HepG2 (cell line): Measurements from ENCODE around the gene BCL2L2. TPM values are rescaled to one million over a fixed set of nuclear protein-coding genes. Genes with fewer than 3 reads are reported as not detected.

Experiments
- FOXC1 ChIP-seq: sonication (generic); formaldehyde crosslinking; IDR thresholded peaks from 2 replicates; pipeline ENCODE4 v1.8.0; 2022; ENCODE audit warnings: mild to moderate bottlenecking, missing genetic modification reagents, borderline replicate concordance
- MAFF ChIP-seq: IDR thresholded peaks from 2 replicates; pipeline ENCODE4 v1.6.1; 2011; ENCODE audit warnings: low read depth, low read length, improper control_type of control experiment
- NCOR1 ChIP-seq: fragments of 200-600 bp; sonication (generic); IDR thresholded peaks from 2 replicates; pipeline ENCODE4 v1.7.0; 2017; ENCODE audit warnings: antibody characterized with exemption, low read length, borderline replicate concordance
- NFATC3 ChIP-seq: sonication (generic); formaldehyde crosslinking; IDR thresholded peaks from 2 replicates; pipeline ENCODE4 v1.5.1; 2020; ENCODE audit warnings: mild to moderate bottlenecking, missing genetic modification reagents
- SOX13 ChIP-seq, 3 experiments: fragments of 450-650 bp in 1 of 3; sonication (generic) in 1 of 3; formaldehyde crosslinking in 1 of 3; IDR thresholded peaks in 2 of 3; conservative IDR thresholded peaks in 1 of 3; 2 replicates each; pipeline versions ENCODE4 v1.5.0 to v1.6.1; 2016 to 2020; ENCODE audit warnings: antibody characterized with exemption in 1 of 3, mild to moderate bottlenecking in 1 of 3, missing compliant biosample characterization in 1 of 3, missing genetic modification reagents in 1 of 3, moderate library complexity in 1 of 3
- TCF7L2 ChIP-seq: IDR thresholded peaks from 2 replicates; pipeline ENCODE4 v1.6.1; 2011; ENCODE audit warnings: mild to moderate bottlenecking, low read depth, low read length, moderate library complexity
- ZNF274 ChIP-seq: sonication (generic); formaldehyde crosslinking; IDR thresholded peaks from 2 replicates; pipeline ENCODE4 v1.5.1; 2020; ENCODE audit warnings: mild to moderate bottlenecking, missing genetic modification reagents
- ZNF879 ChIP-seq: sonication (generic); formaldehyde crosslinking; IDR thresholded peaks from 2 replicates; pipeline ENCODE4 v1.8.1; 2023; ENCODE audit warnings: missing genetic modification reagents
- polyA plus RNA-seq, 8 experiments: library from polyadenylated mRNA; depleted of rRNA in 3 of 8; stranded (reverse) in 7 of 8; unstranded in 1 of 8; fragments of >200 nt; fragmentation: Illumina TruSeq in 4 of 8; extraction: Trizol in 4 of 8; gene quantifications; 2 replicates each; pipeline versions ENCODE4 v1.2.1 to v1.2.3, GENCODE V29; 2011 to 2016; ENCODE audit warnings: low read depth in 4 of 8, missing spikeins in 1 of 8, mixed read lengths in 1 of 8; ENCODE audit not compliant: insufficient read depth in 1 of 8
- total RNA-seq, 5 experiments: library from RNA; depleted of rRNA; stranded (reverse); fragments of >200 nt; fragmentation: Illumina TruSeq; extraction: Trizol; gene quantifications; 2 replicates each; pipeline ENCODE4 v1.2.3, GENCODE V29; 2016; ENCODE audit warnings: low read depth in 1 of 5
- TF ChIP-seq, protein P1 (sequence below): sonication (generic); formaldehyde crosslinking; IDR thresholded peaks from 2 replicates; pipeline ENCODE4 v1.4.0; 2020; ENCODE audit warnings: missing genetic modification reagents
- TF ChIP-seq, protein P2 (sequence below): sonication (generic); formaldehyde crosslinking; IDR thresholded peaks from 2 replicates; pipeline ENCODE4 v1.8.0; 2022; ENCODE audit warnings: mild to moderate bottlenecking, missing genetic modification reagents; ENCODE audit not compliant: insufficient replicate concordance
- TF ChIP-seq, protein P3 (sequence below): sonication (generic); formaldehyde crosslinking; IDR thresholded peaks from 2 replicates; pipeline ENCODE4 v1.4.0; 2020; ENCODE audit warnings: missing genetic modification reagents
- TF ChIP-seq, protein P4 (sequence below): sonication (generic); formaldehyde crosslinking; IDR thresholded peaks from 2 replicates; pipeline ENCODE4 v1.4.0; 2020; ENCODE audit warnings: missing genetic modification reagents, borderline replicate concordance
- TF ChIP-seq, protein P5 (sequence below): IDR thresholded peaks from 2 replicates; pipeline ENCODE4 v1.6.1; 2016; ENCODE audit warnings: control low read depth

The BCL2L2 gene
- total and polyA plus RNA-seq, 2 of the 13 experiments (the other 11 are each of a cell fraction or from before 2014, with no cell fraction given) = 28.1 to 49.8 TPM

DNA sequence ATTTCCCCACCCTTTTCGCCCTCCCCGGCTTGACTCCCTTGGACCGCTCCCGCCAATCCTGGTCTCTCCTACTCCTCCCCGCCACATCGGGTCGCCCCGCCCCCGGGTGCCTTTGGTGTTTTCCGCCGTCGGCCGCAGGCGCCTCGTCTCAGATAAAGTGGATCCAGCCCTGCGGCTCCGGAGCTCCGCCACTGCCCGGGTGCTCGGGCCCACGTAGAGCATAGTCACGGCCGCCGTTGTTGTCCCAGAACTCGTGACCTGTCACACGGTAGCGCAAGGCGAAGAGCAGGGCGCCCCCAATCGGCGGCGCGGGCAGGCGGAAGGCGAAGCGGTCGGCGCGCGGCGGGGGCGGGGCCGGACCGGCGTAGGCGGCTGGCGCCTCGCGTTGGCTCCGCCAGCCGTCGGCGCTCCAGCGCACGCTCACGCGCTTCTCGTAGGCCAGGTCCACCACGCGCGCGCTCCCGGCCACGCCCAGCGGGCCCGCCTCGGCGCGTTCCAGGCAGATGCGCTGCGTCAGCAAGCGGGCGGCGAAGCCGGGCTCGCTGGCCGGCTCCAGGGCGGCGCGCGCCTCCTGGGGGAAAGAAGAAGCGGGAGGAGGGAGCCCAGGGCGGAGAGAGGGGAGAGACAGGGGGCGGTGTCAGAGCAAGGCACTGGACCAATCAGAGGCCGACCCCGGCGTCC is 5.2 kb upstream of the BCL2L2 start (continued):
- TF ChIP-seq, protein P1, sequence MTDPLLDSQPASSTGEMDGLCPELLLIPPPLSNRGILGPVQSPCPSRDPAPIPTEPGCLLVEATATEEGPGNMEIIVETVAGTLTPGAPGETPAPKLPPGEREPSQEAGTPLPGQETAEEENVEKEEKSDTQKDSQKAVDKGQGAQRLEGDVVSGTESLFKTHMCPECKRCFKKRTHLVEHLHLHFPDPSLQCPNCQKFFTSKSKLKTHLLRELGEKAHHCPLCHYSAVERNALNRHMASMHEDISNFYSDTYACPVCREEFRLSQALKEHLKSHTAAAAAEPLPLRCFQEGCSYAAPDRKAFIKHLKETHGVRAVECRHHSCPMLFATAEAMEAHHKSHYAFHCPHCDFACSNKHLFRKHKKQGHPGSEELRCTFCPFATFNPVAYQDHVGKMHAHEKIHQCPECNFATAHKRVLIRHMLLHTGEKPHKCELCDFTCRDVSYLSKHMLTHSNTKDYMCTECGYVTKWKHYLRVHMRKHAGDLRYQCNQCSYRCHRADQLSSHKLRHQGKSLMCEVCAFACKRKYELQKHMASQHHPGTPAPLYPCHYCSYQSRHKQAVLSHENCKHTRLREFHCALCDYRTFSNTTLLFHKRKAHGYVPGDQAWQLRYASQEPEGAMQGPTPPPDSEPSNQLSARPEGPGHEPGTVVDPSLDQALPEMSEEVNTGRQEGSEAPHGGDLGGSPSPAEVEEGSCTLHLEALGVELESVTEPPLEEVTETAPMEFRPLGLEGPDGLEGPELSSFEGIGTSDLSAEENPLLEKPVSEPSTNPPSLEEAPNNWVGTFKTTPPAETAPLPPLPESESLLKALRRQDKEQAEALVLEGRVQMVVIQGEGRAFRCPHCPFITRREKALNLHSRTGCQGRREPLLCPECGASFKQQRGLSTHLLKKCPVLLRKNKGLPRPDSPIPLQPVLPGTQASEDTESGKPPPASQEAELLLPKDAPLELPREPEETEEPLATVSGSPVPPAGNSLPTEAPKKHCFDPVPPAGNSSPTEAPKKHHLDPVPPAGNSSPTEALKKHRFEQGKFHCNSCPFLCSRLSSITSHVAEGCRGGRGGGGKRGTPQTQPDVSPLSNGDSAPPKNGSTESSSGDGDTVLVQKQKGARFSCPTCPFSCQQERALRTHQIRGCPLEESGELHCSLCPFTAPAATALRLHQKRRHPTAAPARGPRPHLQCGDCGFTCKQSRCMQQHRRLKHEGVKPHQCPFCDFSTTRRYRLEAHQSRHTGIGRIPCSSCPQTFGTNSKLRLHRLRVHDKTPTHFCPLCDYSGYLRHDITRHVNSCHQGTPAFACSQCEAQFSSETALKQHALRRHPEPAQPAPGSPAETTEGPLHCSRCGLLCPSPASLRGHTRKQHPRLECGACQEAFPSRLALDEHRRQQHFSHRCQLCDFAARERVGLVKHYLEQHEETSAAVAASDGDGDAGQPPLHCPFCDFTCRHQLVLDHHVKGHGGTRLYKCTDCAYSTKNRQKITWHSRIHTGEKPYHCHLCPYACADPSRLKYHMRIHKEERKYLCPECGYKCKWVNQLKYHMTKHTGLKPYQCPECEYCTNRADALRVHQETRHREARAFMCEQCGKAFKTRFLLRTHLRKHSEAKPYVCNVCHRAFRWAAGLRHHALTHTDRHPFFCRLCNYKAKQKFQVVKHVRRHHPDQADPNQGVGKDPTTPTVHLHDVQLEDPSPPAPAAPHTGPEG = peak; percentile 80
- TF ChIP-seq SOX13 (IDR thresholded peaks at IDR 0.05) (peak; percentile 77; the same call in 1 of the 2 replicates), SOX13 (CRISPR knock-in tag; conservative IDR thresholded peaks at IDR 0.05 in 1 of 2, IDR thresholded peaks at IDR 0.05 in 1 of 2) (peak in 1 of 2 experiments; percentile 76; a peak in 1 of 4 replicates), ZNF274 (CRISPR knock-in tag) (peak; percentile 69), NFATC3 (CRISPR knock-in tag) (peak; percentile 33; the same call in 1 of the 2 replicates), ZNF879 (CRISPR knock-in tag) (no peak), MAFF (peak; percentile 93; the same call in 1 of the 2 replicates), NCOR1 (0 out of 2 replicates have a peak, but pooled peaks have one; percentile 59), FOXC1 (CRISPR knock-in tag) (no peak), TCF7L2 (no peak)
- TF ChIP-seq, protein P2, sequence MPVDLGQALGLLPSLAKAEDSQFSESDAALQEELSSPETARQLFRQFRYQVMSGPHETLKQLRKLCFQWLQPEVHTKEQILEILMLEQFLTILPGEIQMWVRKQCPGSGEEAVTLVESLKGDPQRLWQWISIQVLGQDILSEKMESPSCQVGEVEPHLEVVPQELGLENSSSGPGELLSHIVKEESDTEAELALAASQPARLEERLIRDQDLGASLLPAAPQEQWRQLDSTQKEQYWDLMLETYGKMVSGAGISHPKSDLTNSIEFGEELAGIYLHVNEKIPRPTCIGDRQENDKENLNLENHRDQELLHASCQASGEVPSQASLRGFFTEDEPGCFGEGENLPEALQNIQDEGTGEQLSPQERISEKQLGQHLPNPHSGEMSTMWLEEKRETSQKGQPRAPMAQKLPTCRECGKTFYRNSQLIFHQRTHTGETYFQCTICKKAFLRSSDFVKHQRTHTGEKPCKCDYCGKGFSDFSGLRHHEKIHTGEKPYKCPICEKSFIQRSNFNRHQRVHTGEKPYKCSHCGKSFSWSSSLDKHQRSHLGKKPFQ = peak; percentile 3
- TF ChIP-seq, protein P3, sequence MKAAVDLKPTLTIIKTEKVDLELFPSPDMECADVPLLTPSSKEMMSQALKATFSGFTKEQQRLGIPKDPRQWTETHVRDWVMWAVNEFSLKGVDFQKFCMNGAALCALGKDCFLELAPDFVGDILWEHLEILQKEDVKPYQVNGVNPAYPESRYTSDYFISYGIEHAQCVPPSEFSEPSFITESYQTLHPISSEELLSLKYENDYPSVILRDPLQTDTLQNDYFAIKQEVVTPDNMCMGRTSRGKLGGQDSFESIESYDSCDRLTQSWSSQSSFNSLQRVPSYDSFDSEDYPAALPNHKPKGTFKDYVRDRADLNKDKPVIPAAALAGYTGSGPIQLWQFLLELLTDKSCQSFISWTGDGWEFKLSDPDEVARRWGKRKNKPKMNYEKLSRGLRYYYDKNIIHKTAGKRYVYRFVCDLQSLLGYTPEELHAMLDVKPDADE (CRISPR knock-in tag) = no peak
- TF ChIP-seq, protein P4, sequence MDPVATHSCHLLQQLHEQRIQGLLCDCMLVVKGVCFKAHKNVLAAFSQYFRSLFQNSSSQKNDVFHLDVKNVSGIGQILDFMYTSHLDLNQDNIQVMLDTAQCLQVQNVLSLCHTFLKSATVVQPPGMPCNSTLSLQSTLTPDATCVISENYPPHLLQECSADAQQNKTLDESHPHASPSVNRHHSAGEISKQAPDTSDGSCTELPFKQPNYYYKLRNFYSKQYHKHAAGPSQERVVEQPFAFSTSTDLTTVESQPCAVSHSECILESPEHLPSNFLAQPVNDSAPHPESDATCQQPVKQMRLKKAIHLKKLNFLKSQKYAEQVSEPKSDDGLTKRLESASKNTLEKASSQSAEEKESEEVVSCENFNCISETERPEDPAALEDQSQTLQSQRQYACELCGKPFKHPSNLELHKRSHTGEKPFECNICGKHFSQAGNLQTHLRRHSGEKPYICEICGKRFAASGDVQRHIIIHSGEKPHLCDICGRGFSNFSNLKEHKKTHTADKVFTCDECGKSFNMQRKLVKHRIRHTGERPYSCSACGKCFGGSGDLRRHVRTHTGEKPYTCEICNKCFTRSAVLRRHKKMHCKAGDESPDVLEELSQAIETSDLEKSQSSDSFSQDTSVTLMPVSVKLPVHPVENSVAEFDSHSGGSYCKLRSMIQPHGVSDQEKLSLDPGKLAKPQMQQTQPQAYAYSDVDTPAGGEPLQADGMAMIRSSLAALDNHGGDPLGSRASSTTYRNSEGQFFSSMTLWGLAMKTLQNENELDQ = peak; percentile 95
- TF ChIP-seq, protein P5, sequence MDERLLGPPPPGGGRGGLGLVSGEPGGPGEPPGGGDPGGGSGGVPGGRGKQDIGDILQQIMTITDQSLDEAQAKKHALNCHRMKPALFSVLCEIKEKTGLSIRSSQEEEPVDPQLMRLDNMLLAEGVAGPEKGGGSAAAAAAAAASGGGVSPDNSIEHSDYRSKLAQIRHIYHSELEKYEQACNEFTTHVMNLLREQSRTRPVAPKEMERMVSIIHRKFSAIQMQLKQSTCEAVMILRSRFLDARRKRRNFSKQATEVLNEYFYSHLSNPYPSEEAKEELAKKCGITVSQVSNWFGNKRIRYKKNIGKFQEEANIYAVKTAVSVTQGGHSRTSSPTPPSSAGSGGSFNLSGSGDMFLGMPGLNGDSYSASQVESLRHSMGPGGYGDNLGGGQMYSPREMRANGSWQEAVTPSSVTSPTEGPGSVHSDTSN (CRISPR knock-in tag) = no peak; the same call in 1 of the 2 replicates
